Thyroid gland (tissue), 4 donors: Measurements from ENCODE around the gene ACSBG1.

ENCODE experiments used
- CTCF ChIP-seq, 6 experiments: fragments of 200-600 bp in 3 of 6; fragments of 450-650 bp in 3 of 6; sonication (generic) in 3 of 6; IDR thresholded peaks; one replicate each; pipeline ENCODE4 v1.5.1; 2016 to 2019; ENCODE audit warnings: antibody characterized with exemption in 6 of 6, mild to moderate bottlenecking in 2 of 6, inconsistent platforms in 1 of 6, moderate library complexity in 1 of 6
- POLR2A ChIP-seq, 2 donors: fragments of 450-650 bp; IDR thresholded peaks; one replicate each; pipeline ENCODE4 v1.6.1; 2017; ENCODE audit warnings: antibody characterized with exemption in 2 of 2, mild to moderate bottlenecking in 2 of 2, moderate library complexity in 1 of 2

GRCh38 chr15:78178064-78178463 lies 56.3 kb downstream of the ACSBG1 start:
- TF ChIP-seq POLR2A (IDR thresholded peaks at IDR 0.05) = no peak
- TF ChIP-seq CTCF (IDR thresholded peaks at IDR 0.05) = no peak
